ENCODE data around the gene DNAH7. TPM values are rescaled to one million over a fixed set of nuclear protein-coding genes. Genes with fewer than 3 reads are reported as not detected.
"Not testable (repeated sequence)": the region's sequence is repeated elsewhere in the genome, so short reads cannot be mapped to it uniquely, and the experiment has no call there.

Gene DNAH7
- total and polyA plus RNA-seq, 7 donors = 0.04 to 0.29 (median 0.10) TPM; not detected in 1

DNA sequence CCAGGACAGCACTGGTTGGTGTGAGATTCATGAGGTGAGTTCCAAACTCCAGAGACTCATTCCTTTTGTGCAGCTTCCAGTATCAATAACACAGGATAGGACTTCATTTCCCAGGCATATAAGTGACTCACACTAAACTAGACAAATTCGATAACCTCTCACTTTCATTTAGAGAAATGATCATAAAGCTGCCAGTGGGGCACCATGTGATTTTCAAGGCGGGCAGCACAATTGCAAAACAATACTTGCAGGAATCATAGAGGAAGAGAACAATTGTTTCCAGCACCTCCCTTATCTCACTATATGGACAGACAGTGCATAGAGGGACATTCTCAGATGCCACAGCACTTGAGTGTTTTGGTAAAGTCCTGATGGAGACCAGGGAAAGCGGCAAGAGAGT lies 31.3 kb upstream of the DNAH7 start:
- WGBS, 3 donors = 76 to 81% (median 78%) methylated on average over 3 of the region's 3 CpGs
- no peak for DNase-seq
- no peak for ATAC-seq
- no peaks in the 10 kb centered on the region for H3K27me3 ChIP-seq (ENCODE audit: insufficient read depth in 3 of 3, low read length in 2 of 3)
- no peaks in the 10 kb centered on the region for H3K9me3 ChIP-seq
- intact Hi-C loops (cut with DNase I) = no loop called here
- no peaks in the 10 kb centered on the region for H3K4me1 ChIP-seq
- TF ChIP-seq, protein P1, sequence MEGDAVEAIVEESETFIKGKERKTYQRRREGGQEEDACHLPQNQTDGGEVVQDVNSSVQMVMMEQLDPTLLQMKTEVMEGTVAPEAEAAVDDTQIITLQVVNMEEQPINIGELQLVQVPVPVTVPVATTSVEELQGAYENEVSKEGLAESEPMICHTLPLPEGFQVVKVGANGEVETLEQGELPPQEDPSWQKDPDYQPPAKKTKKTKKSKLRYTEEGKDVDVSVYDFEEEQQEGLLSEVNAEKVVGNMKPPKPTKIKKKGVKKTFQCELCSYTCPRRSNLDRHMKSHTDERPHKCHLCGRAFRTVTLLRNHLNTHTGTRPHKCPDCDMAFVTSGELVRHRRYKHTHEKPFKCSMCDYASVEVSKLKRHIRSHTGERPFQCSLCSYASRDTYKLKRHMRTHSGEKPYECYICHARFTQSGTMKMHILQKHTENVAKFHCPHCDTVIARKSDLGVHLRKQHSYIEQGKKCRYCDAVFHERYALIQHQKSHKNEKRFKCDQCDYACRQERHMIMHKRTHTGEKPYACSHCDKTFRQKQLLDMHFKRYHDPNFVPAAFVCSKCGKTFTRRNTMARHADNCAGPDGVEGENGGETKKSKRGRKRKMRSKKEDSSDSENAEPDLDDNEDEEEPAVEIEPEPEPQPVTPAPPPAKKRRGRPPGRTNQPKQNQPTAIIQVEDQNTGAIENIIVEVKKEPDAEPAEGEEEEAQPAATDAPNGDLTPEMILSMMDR (IDR thresholded peaks at IDR 0.05) = no peak
- no peaks in the 10 kb centered on the region for H3K36me3 ChIP-seq (ENCODE audit: insufficient read depth in 1 of 2, low read depth in 1 of 2)
- H3K4me3 ChIP-seq = no peak overlapping the region
- no peak overlapping the region for H3K27ac ChIP-seq

DNA sequence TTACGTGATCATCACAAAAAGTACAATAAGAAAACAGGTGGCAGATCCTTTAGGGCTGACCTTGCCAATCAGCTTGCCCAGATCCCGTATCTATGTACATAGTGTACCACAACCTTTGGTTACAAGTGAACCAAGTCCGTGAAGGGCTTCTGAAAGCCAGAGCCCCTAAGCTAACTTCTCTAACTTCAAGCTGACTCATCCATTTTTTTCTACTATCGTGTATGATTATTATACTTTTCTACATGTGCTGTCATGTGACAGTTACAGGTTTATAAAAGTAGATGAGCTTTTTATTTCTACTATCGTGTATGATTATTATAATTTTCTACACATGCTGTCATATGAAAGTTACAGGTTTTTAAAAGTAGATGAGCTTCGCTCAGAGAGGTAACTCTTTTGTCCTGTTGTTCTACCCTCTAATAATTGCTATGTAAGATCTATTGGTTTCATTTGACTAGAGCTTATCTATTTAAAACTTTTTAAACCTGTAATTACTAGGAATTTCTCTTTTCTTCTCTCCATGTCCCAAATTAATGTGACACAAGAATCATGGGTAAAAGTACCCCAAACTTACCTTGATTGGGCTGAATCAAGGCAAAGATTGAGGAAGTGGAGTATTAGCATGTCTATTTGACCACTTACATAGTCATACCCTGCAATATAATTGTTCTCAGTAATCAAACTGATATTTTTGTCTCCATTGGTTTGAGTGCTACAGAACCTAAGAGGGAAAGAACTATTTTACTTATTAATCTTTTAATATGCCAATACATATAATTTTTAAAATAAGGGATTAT lies 29.4 kb upstream of the DNAH7 start:
- intact Hi-C loops (cut with DNase I) = no loop called here
- Histone ChIP-seq H3K36me3 (ENCODE audit: insufficient read depth in 1 of 2, low read depth in 1 of 2) (no peaks in the 10 kb centered on the region), H3K27me3 (ENCODE audit: insufficient read depth in 3 of 3, low read length in 2 of 3) (no peaks in the 10 kb centered on the region), H3K27ac (no peak overlapping the region), H3K9me3 (no peaks in the 10 kb centered on the region), H3K4me3 (no peak overlapping the region), H3K4me1 (no peaks in the 10 kb centered on the region)
- DNase-seq (no peak), ATAC-seq (no peak)
- TF ChIP-seq, protein P1 (IDR thresholded peaks at IDR 0.05) = no peak
- 58 to 83% (median 75%) methylated on average over 6 of the region's 6 CpGs for WGBS, 3 donors

DNA sequence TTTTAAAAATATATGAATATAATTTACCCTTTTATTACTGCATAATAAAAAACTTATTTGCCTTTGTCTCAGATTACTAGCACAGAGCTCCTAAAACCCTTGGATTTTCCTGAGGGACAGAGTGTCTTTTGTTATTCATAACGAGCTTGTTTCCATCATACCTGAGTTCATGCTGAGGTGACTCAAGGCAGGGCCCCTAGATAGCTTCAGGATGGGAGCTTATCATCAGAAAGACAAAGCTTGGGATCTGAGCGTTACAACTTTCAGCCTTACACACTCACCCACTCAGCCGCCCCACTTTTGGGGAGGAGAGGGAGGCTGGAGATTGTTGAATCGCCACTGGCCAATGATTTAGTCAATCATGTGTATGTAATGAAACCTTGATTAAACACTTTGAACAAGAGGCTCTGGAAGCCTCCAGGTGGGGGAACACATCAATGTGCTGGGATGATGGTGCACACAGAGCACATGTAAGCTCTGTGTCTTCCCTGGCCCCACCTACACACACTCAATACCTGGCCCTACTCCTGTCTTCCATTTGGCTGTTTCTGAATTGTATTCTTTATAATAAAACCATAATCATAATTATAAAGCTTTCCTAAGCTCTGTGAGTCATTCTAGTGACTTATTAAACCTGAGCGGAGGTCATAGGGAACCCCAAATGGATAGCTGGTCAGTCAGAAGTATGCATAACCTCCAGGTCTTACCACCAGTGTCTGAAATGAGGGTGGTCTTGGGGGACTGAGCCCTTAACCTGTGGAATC lies 28.5 kb upstream of the DNAH7 start:
- intact Hi-C loops (cut with DNase I) = no loop called here

DNA sequence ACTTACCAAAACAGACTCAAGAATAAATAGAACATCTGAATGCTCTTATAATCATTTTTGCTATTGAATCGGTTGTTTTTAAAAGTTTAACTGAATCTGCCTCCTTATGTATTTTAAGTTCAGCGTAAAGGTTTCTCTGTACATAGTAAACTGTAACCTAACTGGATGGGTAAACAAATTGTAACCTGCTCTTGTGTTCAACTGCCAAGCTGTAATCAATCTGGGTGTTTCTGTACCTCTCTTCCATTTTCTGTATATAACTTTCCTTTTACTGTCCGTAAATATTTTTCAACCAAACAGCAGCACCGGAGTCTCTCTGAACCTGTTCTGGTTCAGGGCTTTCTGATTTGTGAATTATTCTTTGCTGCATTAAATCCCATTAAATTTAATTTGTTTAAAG lies 27.6 kb upstream of the DNAH7 start:
- WGBS, 3 donors = 81 to 89% (median 84%) methylated on average over 4 of the region's 4 CpGs
- Histone ChIP-seq H3K4me1 (no peaks in the 10 kb centered on the region), H3K36me3 (ENCODE audit: insufficient read depth in 1 of 2, low read depth in 1 of 2) (no peaks in the 10 kb centered on the region), H3K27me3 (ENCODE audit: insufficient read depth in 3 of 3, low read length in 2 of 3) (no peaks in the 10 kb centered on the region), H3K4me3 (no peak overlapping the region), H3K9me3 (no peaks in the 10 kb centered on the region), H3K27ac (no peak overlapping the region)
- DNase-seq (no peak), ATAC-seq (no peak)
- intact Hi-C loops (cut with DNase I) = no loop called here
- TF ChIP-seq, protein P1 (IDR thresholded peaks at IDR 0.05) = no peak

More for the DNA sequence above, 28.5 kb upstream of the DNAH7 start:
- WGBS, 3 donors = 57 to 69% (median 68%) methylated on average over 5 of the region's 5 CpGs
- Histone ChIP-seq H3K9me3 (no peaks in the 10 kb centered on the region), H3K4me1 (no peaks in the 10 kb centered on the region), H3K36me3 (ENCODE audit: insufficient read depth in 1 of 2, low read depth in 1 of 2) (no peaks in the 10 kb centered on the region), H3K4me3 (no peak overlapping the region), H3K27ac (no peak overlapping the region), H3K27me3 (ENCODE audit: insufficient read depth in 3 of 3, low read length in 2 of 3) (no peaks in the 10 kb centered on the region)
- DNase-seq (no peak), ATAC-seq (no peak)
- TF ChIP-seq, protein P1 (IDR thresholded peaks at IDR 0.05) = no peak

DNA sequence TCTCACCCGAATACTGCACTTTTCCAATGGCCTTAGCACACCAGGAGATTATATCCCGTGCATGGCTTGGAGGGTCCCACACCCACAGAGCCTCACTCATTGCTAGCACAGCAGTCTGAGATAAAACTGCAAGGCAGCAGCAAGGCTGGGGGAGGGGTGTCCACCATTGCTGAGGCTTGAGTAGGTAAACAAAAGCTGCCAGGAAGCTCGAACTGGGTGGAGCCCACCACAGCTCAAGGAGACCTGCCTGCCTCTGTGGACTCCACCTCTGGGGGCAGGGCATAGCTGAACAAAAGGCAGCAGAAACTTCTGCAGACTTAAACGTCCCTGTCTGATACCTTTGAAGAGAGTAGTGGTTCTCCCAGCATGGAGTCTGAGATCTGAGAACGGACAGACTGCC lies 20.8 kb upstream of the DNAH7 start:
- H3K4me3 ChIP-seq; H3K36me3 ChIP-seq (ENCODE audit: insufficient read depth in 1 of 2, low read depth in 1 of 2); H3K4me1 ChIP-seq; DNase-seq; ATAC-seq; intact Hi-C loops (cut with DNase I); H3K9me3 ChIP-seq; H3K27ac ChIP-seq; H3K27me3 ChIP-seq (ENCODE audit: insufficient read depth in 3 of 3, low read length in 2 of 3): not testable (repeated sequence)
- WGBS, 3 donors = 83 to 88% (median 88%) methylated on average over 5 of the region's 5 CpGs

All from psoas muscle (tissue), 8 donors.